ENCODE measurements around the gene FAM193B.

Gene FAM193B

GRCh38 chr5:177500685-177501522 is 53.5 kb downstream of the FAM193B start:
- peak; percentile 98 for TF ChIP-seq CTCF (IDR thresholded peaks at IDR 0.05; ENCODE audit: low read depth, low read length, missing control alignments)
- H3K27me3 ChIP-seq (replicated peaks), result no peaks in the 10 kb centered on the region
- DNase-seq, result peak; percentile 86
- peaks cover 1% of the 10 kb centered on the region for H3K36me3 ChIP-seq (replicated peaks)
- no peak overlapping the region for H3K4me3 ChIP-seq (ENCODE audit: low read depth, low read length)
- peak overlapping the region; percentile 9 for H3K27ac ChIP-seq
- in situ Hi-C loops (cut with HindIII; ENCODE audit: low pct_ligation_motif_present, low sequenced_read_pairs), result no loop called here

GRCh38 chr5:177499842-177500241 is 54.5 kb downstream of the FAM193B start:
- no peaks in the 10 kb centered on the region for H3K27me3 ChIP-seq (replicated peaks)
- in situ Hi-C loops (cut with HindIII; ENCODE audit: low pct_ligation_motif_present, low sequenced_read_pairs), result no loop called here

GRCh38 chr5:177498013-177498787 is 56.2 kb downstream of the FAM193B start:
- Histone ChIP-seq H3K36me3 (replicated peaks) (peaks cover 18% of the 10 kb centered on the region), H3K4me3 (ENCODE audit: low read depth, low read length) (peak overlapping the region; percentile 62), H3K27ac (peak overlapping the region; percentile 97), H3K27me3 (replicated peaks) (no peaks in the 10 kb centered on the region)
- in situ Hi-C loops (cut with HindIII; ENCODE audit: low pct_ligation_motif_present, low sequenced_read_pairs), result no loop called here
- no peak for DNase-seq
- TF ChIP-seq CTCF (IDR thresholded peaks at IDR 0.05; ENCODE audit: low read depth, low read length, missing control alignments), result no peak

More at GRCh38 chr5:177499842-177500241, 54.5 kb downstream of the FAM193B start:
- DNase-seq, result no peak
- peaks cover 7% of the 10 kb centered on the region for H3K36me3 ChIP-seq (replicated peaks)
- H3K4me3 ChIP-seq (ENCODE audit: low read depth, low read length), result no peak overlapping the region
- no peak for TF ChIP-seq CTCF (IDR thresholded peaks at IDR 0.05; ENCODE audit: low read depth, low read length, missing control alignments)
- no peak overlapping the region for H3K27ac ChIP-seq

GRCh38 chr5:177497292-177498012 is 56.9 kb downstream of the FAM193B start, which contains the start of gene PDLIM7:
Gene PDLIM7, minus strand, starts transcription at chr5:177497604. Its CDS starts 1,092 bp downstream, at chr5:177496512.
- Histone ChIP-seq H3K36me3 (replicated peaks) (peaks cover 25% of the 10 kb centered on the region), H3K4me3 (ENCODE audit: low read depth, low read length) (peak within 1 kb of the TSS; percentile 81), H3K27ac (peak within 1 kb of the TSS; percentile 97), H3K27me3 (replicated peaks) (no peaks in the 10 kb centered on the region)
- TF ChIP-seq CTCF (IDR thresholded peaks at IDR 0.05; ENCODE audit: low read depth, low read length, missing control alignments), result peak; percentile 18
- peak; percentile 92 for DNase-seq
- in situ Hi-C loops (cut with HindIII; ENCODE audit: low pct_ligation_motif_present, low sequenced_read_pairs), result no loop called here

- H3K27me3 ChIP-seq (replicated peaks), result no peaks in the 10 kb centered on the region
- H3K36me3 ChIP-seq (replicated peaks), result peaks cover 31% of the 10 kb centered on the region
- DNase-seq, result peak; percentile 91
- TF ChIP-seq CTCF (IDR thresholded peaks at IDR 0.05; ENCODE audit: low read depth, low read length, missing control alignments), result no peak
- H3K27ac ChIP-seq, result peak overlapping the region; percentile 97
- peak overlapping the region; percentile 81 for H3K4me3 ChIP-seq (ENCODE audit: low read depth, low read length)
- in situ Hi-C loops (cut with HindIII; ENCODE audit: low pct_ligation_motif_present, low sequenced_read_pairs), result no loop called here
Measured at GRCh38 chr5:177496727-177497291, 57.6 kb downstream of the FAM193B start.

Data from brain microvascular endothelial cell (primary cell).